Measurements from ENCODE around the gene P4HA2.

The P4HA2 gene

DNA sequence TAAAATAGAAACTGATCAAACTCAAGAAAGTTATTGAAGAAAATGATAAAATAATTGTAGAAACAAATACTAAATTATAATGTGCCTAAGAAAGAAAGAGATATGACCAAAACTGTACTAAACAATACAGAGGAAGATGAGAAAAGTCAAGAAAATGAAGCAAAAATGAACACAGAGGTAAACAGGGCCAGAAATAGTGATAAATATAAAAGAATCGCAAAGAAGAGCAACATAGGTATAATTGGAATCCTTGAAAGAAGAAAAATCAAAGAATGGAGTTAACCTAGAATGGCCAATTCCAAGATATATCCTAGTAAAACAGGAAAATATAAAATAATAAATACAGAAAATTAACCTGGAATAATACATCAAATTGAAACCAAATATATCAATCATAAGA is 84.5 kb downstream of the P4HA2 start:
- DNase-seq (ENCODE audit: low read depth), result no peak
- TF ChIP-seq, protein P1, sequence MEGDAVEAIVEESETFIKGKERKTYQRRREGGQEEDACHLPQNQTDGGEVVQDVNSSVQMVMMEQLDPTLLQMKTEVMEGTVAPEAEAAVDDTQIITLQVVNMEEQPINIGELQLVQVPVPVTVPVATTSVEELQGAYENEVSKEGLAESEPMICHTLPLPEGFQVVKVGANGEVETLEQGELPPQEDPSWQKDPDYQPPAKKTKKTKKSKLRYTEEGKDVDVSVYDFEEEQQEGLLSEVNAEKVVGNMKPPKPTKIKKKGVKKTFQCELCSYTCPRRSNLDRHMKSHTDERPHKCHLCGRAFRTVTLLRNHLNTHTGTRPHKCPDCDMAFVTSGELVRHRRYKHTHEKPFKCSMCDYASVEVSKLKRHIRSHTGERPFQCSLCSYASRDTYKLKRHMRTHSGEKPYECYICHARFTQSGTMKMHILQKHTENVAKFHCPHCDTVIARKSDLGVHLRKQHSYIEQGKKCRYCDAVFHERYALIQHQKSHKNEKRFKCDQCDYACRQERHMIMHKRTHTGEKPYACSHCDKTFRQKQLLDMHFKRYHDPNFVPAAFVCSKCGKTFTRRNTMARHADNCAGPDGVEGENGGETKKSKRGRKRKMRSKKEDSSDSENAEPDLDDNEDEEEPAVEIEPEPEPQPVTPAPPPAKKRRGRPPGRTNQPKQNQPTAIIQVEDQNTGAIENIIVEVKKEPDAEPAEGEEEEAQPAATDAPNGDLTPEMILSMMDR (IDR thresholded peaks at IDR 0.05; ENCODE audit: control insufficient read depth, insufficient read depth, low read depth, low read length, missing control alignments), result no peak
- H3K4me3 ChIP-seq (ENCODE audit: control insufficient read depth, low read depth, low read length), result no peak overlapping the region

DNA sequence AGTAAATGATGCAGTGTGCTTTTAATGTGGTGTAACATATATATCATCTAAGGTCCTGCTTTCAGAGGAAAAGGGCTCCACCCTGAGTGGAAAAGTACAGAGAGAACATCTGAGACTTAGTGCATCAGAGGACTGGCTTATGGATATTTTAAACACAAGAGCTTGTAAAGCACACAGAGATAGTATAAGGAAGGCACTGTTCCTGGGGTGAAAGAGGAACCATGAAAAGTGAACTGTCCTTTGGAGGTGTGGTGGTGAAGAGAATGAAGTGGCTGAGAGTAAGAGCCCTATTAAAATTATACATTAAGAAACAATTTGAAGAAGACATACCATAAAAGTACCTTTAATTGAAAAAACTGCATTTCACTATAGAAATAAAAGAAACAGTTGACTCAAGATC is 85.2 kb downstream of the P4HA2 start:
- DNase-seq (ENCODE audit: low read depth), result no peak

More for the DNA sequence above, 85.2 kb downstream of the P4HA2 start:
- H3K4me3 ChIP-seq (ENCODE audit: control insufficient read depth, low read depth, low read length), result no peak overlapping the region
- TF ChIP-seq, protein P1 (IDR thresholded peaks at IDR 0.05; ENCODE audit: control insufficient read depth, insufficient read depth, low read depth, low read length, missing control alignments), result no peak

All from AG09309 (cell line).